ENCODE measurements around the gene NEDD4.

The NEDD4 gene

DNA sequence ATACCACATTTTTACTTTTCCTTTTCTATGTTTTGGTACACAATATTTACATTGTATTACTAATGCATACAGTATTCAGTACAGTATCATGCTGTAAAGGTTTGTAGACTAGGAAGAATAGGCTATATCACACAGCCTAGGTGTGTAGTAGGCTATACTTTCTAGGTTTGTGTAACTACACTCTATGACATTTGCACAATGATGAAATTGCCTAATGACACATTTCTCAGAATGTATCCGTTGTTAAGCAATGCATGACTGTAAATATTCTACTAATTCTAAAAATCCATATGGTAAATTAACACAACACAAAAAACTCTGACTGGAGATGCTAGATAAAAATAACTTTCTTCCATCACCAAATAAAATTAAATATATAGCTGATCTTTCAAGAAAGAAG lies 16.2 kb downstream of the NEDD4 start:
- in situ Hi-C loops (cut with MboI; ENCODE audit: low sequenced_read_pairs, unreplicated experiment): no loop called here
- DNase-seq (ENCODE audit: low spot score): no peak
- TF ChIP-seq, protein P1, sequence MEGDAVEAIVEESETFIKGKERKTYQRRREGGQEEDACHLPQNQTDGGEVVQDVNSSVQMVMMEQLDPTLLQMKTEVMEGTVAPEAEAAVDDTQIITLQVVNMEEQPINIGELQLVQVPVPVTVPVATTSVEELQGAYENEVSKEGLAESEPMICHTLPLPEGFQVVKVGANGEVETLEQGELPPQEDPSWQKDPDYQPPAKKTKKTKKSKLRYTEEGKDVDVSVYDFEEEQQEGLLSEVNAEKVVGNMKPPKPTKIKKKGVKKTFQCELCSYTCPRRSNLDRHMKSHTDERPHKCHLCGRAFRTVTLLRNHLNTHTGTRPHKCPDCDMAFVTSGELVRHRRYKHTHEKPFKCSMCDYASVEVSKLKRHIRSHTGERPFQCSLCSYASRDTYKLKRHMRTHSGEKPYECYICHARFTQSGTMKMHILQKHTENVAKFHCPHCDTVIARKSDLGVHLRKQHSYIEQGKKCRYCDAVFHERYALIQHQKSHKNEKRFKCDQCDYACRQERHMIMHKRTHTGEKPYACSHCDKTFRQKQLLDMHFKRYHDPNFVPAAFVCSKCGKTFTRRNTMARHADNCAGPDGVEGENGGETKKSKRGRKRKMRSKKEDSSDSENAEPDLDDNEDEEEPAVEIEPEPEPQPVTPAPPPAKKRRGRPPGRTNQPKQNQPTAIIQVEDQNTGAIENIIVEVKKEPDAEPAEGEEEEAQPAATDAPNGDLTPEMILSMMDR (IDR thresholded peaks at IDR 0.05; ENCODE audit: borderline replicate concordance, control extremely low read depth, extremely low read depth, insufficient read depth, missing control alignments): no peak

DNA sequence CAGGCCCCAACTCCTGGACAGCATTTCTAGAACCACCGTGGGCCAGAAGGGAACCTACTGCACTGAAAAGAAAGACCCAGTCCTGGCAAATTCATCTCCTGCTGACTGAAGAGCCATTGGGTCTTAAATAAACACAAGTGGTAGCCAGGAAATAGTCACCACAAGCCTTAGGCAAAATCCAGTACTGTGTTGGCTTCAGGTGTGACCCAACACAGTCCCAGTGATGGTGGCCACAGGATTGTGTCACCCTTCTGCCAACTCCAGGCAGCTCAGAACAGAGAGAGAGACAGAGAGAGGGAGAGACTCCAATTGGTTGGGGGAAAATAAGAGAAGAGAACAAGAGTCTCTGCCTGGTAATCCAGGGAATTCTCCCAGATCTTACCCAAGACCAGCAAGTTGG lies 23.1 kb downstream of the NEDD4 start:
- DNase-seq (ENCODE audit: low spot score): no peak
- TF ChIP-seq, protein P1 (IDR thresholded peaks at IDR 0.05; ENCODE audit: borderline replicate concordance, control extremely low read depth, extremely low read depth, insufficient read depth, missing control alignments): no peak
- in situ Hi-C loops (cut with MboI; ENCODE audit: low sequenced_read_pairs, unreplicated experiment): no loop called here

GRCh38 chr15:55969582-55969981 lies 23.8 kb downstream of the NEDD4 start:
- in situ Hi-C loops (cut with MboI; ENCODE audit: low sequenced_read_pairs, unreplicated experiment): no loop called here
- no peak for DNase-seq (ENCODE audit: low spot score)
- TF ChIP-seq, protein P1 (IDR thresholded peaks at IDR 0.05; ENCODE audit: borderline replicate concordance, control extremely low read depth, extremely low read depth, insufficient read depth, missing control alignments): no peak

DNA sequence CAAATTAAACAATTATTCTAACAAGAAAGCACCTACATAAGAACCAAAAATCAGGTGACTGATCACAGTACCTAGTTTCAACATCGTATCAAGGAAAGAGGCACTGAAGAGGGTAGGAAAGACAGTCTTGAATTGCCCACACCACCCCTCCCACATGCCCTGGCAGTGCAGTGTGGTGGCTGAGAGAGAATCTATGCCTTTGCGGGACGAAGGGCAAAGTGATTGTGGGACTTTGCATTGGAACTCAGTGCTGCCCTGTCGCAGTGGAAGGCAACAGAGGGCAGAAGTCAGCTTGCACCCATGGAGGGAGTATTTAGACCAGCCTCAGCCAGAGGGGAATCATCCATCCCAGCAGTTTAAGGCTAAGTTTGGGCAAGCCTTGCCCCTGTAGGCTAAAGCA lies 24.5 kb downstream of the NEDD4 start:
- TF ChIP-seq, protein P1 (IDR thresholded peaks at IDR 0.05; ENCODE audit: borderline replicate concordance, control extremely low read depth, extremely low read depth, insufficient read depth, missing control alignments): no peak
- DNase-seq (ENCODE audit: low spot score): no peak
- in situ Hi-C loops (cut with MboI; ENCODE audit: low sequenced_read_pairs, unreplicated experiment): no loop called here

GRCh38 chr15:55965091-55965490 lies 28.3 kb downstream of the NEDD4 start:
- no peak for DNase-seq (ENCODE audit: low spot score)
- TF ChIP-seq, protein P1 (IDR thresholded peaks at IDR 0.05; ENCODE audit: borderline replicate concordance, control extremely low read depth, extremely low read depth, insufficient read depth, missing control alignments): no peak
- in situ Hi-C loops (cut with MboI; ENCODE audit: low sequenced_read_pairs, unreplicated experiment): no loop called here

- DNase-seq (ENCODE audit: low spot score): no peak
- TF ChIP-seq, protein P1 (IDR thresholded peaks at IDR 0.05; ENCODE audit: borderline replicate concordance, control extremely low read depth, extremely low read depth, insufficient read depth, missing control alignments): no peak
- in situ Hi-C loops (cut with MboI; ENCODE audit: low sequenced_read_pairs, unreplicated experiment): no loop called here
Observed at GRCh38 chr15:55960946-55961345, 32.5 kb downstream of the NEDD4 start.

Measured in GM13976 (cell line).